NCI-H128 (cell line): ENCODE data around the gene MSGN1.
"Not testable (repeated sequence)": the region's sequence is repeated elsewhere in the genome, so short reads cannot be mapped to it uniquely, and the experiment has no call there.

Source experiments
- DNase-seq: peaks from one replicate; lab custom pipeline; 2025; ENCODE audit not compliant: unreplicated experiment; lab: John Stamatoyannopoulos, UW

The MSGN1 gene

GRCh38 chr2:17805166-17805565, 11.1 kb upstream of the MSGN1 start:
- no peak for DNase-seq

- no peak for DNase-seq
Observed at GRCh38 chr2:17805717-17806363, 10.4 kb upstream of the MSGN1 start.

GRCh38 chr2:17813010-17813741, 3.1 kb upstream of the MSGN1 start:
- no peak for DNase-seq

- no peak for DNase-seq
Observed at GRCh38 chr2:17813742-17814473, 2.4 kb upstream of the MSGN1 start.

- no peak for DNase-seq
Observed at GRCh38 chr2:17814601-17815000, 1.7 kb upstream of the MSGN1 start.

GRCh38 chr2:17815468-17816184, 634 bp upstream of the MSGN1 start:
- no peak for DNase-seq

GRCh38 chr2:17818235-17818815, 2.1 kb downstream of the MSGN1 start:
- DNase-seq: no peak

GRCh38 chr2:17821080-17821479, 4.8 kb downstream of the MSGN1 start:
- no peak for DNase-seq

GRCh38 chr2:17821535-17822444, 5.5 kb downstream of the MSGN1 start:
- no peak for DNase-seq

- DNase-seq: no peak
Observed at GRCh38 chr2:17822445-17823117, 6.3 kb downstream of the MSGN1 start.

GRCh38 chr2:17823646-17824045, 7.4 kb downstream of the MSGN1 start:
- not testable (repeated sequence) for DNase-seq

GRCh38 chr2:17827316-17827715, 11.1 kb downstream of the MSGN1 start:
- DNase-seq: no peak

- no peak for DNase-seq
Observed at GRCh38 chr2:17827785-17828184, 11.5 kb downstream of the MSGN1 start.

- no peak for DNase-seq
Observed at GRCh38 chr2:17830053-17831034, 14.1 kb downstream of the MSGN1 start.

GRCh38 chr2:17835516-17835915, 19.3 kb downstream of the MSGN1 start:
- no peak for DNase-seq

- no peak for DNase-seq
Observed at GRCh38 chr2:17839959-17840358, 23.7 kb downstream of the MSGN1 start.

- no peak for DNase-seq
Observed at GRCh38 chr2:17843457-17843856, 27.2 kb downstream of the MSGN1 start.

GRCh38 chr2:17845806-17846205, 29.5 kb downstream of the MSGN1 start:
- no peak for DNase-seq
